IPS-20b (cell line): Measurements from ENCODE around the gene NPAS3.

Experiments
- H3K27ac ChIP-seq: one replicate; pipeline ENCODE4 v1.5.1; 2013; ENCODE audit warnings: low read length
- H3K27me3 ChIP-seq: 2 replicates; pipeline ENCODE4 v1.6.1; 2013; ENCODE audit warnings: mild to moderate bottlenecking, low read length, inconsistent platforms; ENCODE audit not compliant: insufficient read depth
- H3K36me3 ChIP-seq: 2 replicates; pipeline ENCODE4 v1.6.1; 2013; ENCODE audit warnings: low read depth, mild to moderate bottlenecking, inconsistent platforms, low read length, moderate library complexity; ENCODE audit not compliant: insufficient read depth
- H3K4me1 ChIP-seq: 2 replicates; pipeline ENCODE4 v1.6.1; 2013; ENCODE audit warnings: mild to moderate bottlenecking, control low read depth, inconsistent platforms, low read length, moderate library complexity; ENCODE audit not compliant: insufficient read depth
- H3K4me3 ChIP-seq: 2 replicates; pipeline ENCODE4 v1.5.1; 2013; ENCODE audit warnings: mild to moderate bottlenecking, low read length, inconsistent platforms
- H3K9ac ChIP-seq: 2 replicates; pipeline ENCODE4 v1.6.1; 2013; ENCODE audit warnings: low read depth, mild to moderate bottlenecking, inconsistent platforms, low read length, moderate library complexity
- H3K9me3 ChIP-seq: 2 replicates; pipeline ENCODE4 v1.6.1; 2013; ENCODE audit warnings: mild to moderate bottlenecking, low read depth, low read length, inconsistent platforms; ENCODE audit not compliant: insufficient read depth

Gene NPAS3

GRCh38 chr14:33542338-33543287 lies 603.9 kb downstream of the NPAS3 start:
- H3K9ac ChIP-seq: no peak overlapping the region
- no peaks in the 10 kb centered on the region for H3K4me1 ChIP-seq
- H3K4me3 ChIP-seq: no peak overlapping the region
- no peaks in the 10 kb centered on the region for H3K27me3 ChIP-seq
- H3K9me3 ChIP-seq: no peaks in the 10 kb centered on the region
- H3K27ac ChIP-seq: no peak overlapping the region
- no peaks in the 10 kb centered on the region for H3K36me3 ChIP-seq

GRCh38 chr14:33545696-33546095 lies 607.0 kb downstream of the NPAS3 start:
- Histone ChIP-seq H3K27ac (no peak overlapping the region), H3K9ac (no peak overlapping the region), H3K27me3 (no peaks in the 10 kb centered on the region), H3K4me3 (no peak overlapping the region), H3K4me1 (no peaks in the 10 kb centered on the region), H3K9me3 (no peaks in the 10 kb centered on the region), H3K36me3 (no peaks in the 10 kb centered on the region)

- Histone ChIP-seq H3K9ac (no peak overlapping the region), H3K4me3 (no peak overlapping the region), H3K4me1 (peaks cover 15% of the 10 kb centered on the region; the same call in 1 of the 2 replicates), H3K27ac (no peak overlapping the region), H3K9me3 (no peaks in the 10 kb centered on the region), H3K27me3 (no peaks in the 10 kb centered on the region), H3K36me3 (no peaks in the 10 kb centered on the region)
These were observed 609.9 kb downstream of the NPAS3 start for GRCh38 chr14:33548606-33549005.

- H3K36me3 ChIP-seq: no peaks in the 10 kb centered on the region
- no peak overlapping the region for H3K9ac ChIP-seq
- H3K27ac ChIP-seq: no peak overlapping the region
- peaks cover 15% of the 10 kb centered on the region; the same call in 1 of the 2 replicates for H3K4me1 ChIP-seq
- no peaks in the 10 kb centered on the region for H3K27me3 ChIP-seq
- no peak overlapping the region for H3K4me3 ChIP-seq
- H3K9me3 ChIP-seq: no peaks in the 10 kb centered on the region
These were observed 613.3 kb downstream of the NPAS3 start for GRCh38 chr14:33551963-33552362.

- H3K36me3 ChIP-seq: no peaks in the 10 kb centered on the region
- H3K27me3 ChIP-seq: no peaks in the 10 kb centered on the region
- H3K4me3 ChIP-seq: no peak overlapping the region
- H3K4me1 ChIP-seq: peaks cover 15% of the 10 kb centered on the region; the same call in 1 of the 2 replicates
- H3K9ac ChIP-seq: no peak overlapping the region
- H3K27ac ChIP-seq: no peak overlapping the region
- no peaks in the 10 kb centered on the region for H3K9me3 ChIP-seq
These were observed 615.1 kb downstream of the NPAS3 start for GRCh38 chr14:33553706-33554278.

- no peak overlapping the region for H3K27ac ChIP-seq
- H3K27me3 ChIP-seq: no peaks in the 10 kb centered on the region
- peaks cover 15% of the 10 kb centered on the region; the same call in 1 of the 2 replicates for H3K4me1 ChIP-seq
- no peaks in the 10 kb centered on the region for H3K9me3 ChIP-seq
- no peak overlapping the region for H3K4me3 ChIP-seq
- H3K36me3 ChIP-seq: no peaks in the 10 kb centered on the region
- no peak overlapping the region for H3K9ac ChIP-seq
These were observed 616.3 kb downstream of the NPAS3 start for GRCh38 chr14:33554988-33555387.

GRCh38 chr14:33555710-33556350 lies 617.2 kb downstream of the NPAS3 start:
- peaks cover 15% of the 10 kb centered on the region; the same call in 1 of the 2 replicates for H3K4me1 ChIP-seq
- H3K4me3 ChIP-seq: no peak overlapping the region
- no peak overlapping the region for H3K9ac ChIP-seq
- no peak overlapping the region for H3K27ac ChIP-seq
- H3K9me3 ChIP-seq: no peaks in the 10 kb centered on the region
- no peaks in the 10 kb centered on the region for H3K27me3 ChIP-seq
- no peaks in the 10 kb centered on the region for H3K36me3 ChIP-seq

- H3K4me1 ChIP-seq: peaks cover 16% of the 10 kb centered on the region; the same call in 1 of the 2 replicates
- no peak overlapping the region for H3K4me3 ChIP-seq
- no peak overlapping the region for H3K9ac ChIP-seq
- H3K27me3 ChIP-seq: no peaks in the 10 kb centered on the region
- H3K27ac ChIP-seq: no peak overlapping the region
- no peaks in the 10 kb centered on the region for H3K36me3 ChIP-seq
- no peaks in the 10 kb centered on the region for H3K9me3 ChIP-seq
These were observed 617.9 kb downstream of the NPAS3 start for GRCh38 chr14:33556382-33557121.

- Histone ChIP-seq H3K4me3 (no peak overlapping the region), H3K4me1 (peaks cover 14% of the 10 kb centered on the region), H3K9me3 (no peaks in the 10 kb centered on the region), H3K9ac (no peak overlapping the region), H3K36me3 (no peaks in the 10 kb centered on the region), H3K27ac (no peak overlapping the region), H3K27me3 (no peaks in the 10 kb centered on the region)
These were observed 622.2 kb downstream of the NPAS3 start for GRCh38 chr14:33560718-33561431.

- Histone ChIP-seq H3K4me1 (peaks cover 14% of the 10 kb centered on the region), H3K9ac (no peak overlapping the region), H3K27me3 (no peaks in the 10 kb centered on the region), H3K27ac (no peak overlapping the region), H3K36me3 (no peaks in the 10 kb centered on the region), H3K9me3 (no peaks in the 10 kb centered on the region), H3K4me3 (no peak overlapping the region)
These were observed 623.0 kb downstream of the NPAS3 start for GRCh38 chr14:33561488-33562175.
